ENCODE measurements around the gene CCDC13.

The CCDC13 gene

DNA sequence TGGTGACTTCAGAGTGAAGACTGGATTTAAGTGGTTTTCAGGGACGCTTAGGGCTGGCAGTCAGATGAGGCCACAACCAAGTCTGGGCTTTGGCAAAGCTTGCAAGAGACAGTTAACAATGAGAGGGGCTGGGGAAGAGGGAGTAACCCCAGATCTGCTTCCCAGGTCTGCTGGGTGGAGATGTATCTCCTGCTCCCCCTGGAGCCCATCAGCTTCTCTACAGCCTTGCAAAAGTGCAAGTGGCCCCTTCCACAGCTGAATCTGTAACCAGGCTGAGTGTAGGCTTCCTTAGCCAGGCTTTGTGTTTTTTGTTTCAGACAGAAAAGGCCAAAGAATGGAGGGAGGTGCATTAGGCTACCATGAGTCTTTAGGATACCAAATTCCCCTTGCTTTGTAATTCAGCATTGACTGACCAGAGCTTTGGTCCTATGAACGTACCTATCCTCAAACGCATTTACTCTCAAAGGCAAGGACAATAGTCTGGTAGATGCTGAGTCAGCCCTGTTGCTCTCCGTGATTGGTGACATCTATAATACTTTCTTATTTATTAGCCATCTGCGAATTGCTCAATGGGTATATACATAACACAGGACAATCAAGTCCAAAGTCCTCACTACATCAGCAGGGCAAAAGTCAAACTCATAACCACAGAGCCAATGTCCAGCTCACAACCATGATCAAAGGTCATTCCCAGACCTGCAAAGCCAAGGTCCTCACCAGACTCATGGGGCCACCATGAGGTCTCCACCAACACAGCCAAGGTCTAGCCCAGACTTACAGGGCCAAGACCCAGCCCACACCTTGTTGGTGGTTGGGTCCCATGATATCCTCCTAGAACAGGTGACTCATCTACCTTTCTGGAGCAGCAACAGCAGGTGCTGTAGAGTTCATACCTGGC is 17.1 kb downstream of the CCDC13 start:
- no peak overlapping the region for H3K4me3 Mint-ChIP-seq
- H3K36me3 Mint-ChIP-seq (ENCODE audit: insufficient read depth): no peaks in the 10 kb centered on the region
- H3K27ac Mint-ChIP-seq: no peak overlapping the region
- DNase-seq (no peak), ATAC-seq (replicated peaks) (no peak)
- no peaks in the 10 kb centered on the region for H3K9me3 Mint-ChIP-seq
- H3K4me1 Mint-ChIP-seq (ENCODE audit: low read depth in 2 of 2): no peaks in the 10 kb centered on the region
- peaks cover 9 to 15% of the 10 kb centered on the region in 2 donors for H3K27me3 Mint-ChIP-seq

DNA sequence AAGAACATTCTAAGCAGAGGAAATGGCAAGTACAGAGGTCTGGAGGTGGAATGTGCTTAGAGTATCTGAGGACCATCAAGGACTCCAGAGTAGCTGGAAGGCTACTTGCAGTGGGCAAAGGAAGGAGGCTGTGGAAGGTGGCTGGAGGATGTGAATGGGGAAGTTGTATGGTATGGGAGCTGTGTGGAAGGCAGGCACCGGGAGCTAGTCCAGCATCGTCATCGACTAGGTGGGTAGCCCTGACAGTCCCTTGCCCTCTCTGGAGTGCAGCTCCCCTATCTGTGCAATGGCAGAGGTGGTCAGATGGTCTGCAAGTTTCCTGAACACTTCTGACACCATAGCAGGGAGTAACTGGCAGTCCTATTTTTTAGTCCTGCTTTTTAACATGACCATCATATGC is 19.3 kb downstream of the CCDC13 start:
- no peak overlapping the region for H3K27ac Mint-ChIP-seq
- H3K27me3 Mint-ChIP-seq: peaks cover 7 to 10% of the 10 kb centered on the region in 2 donors
- H3K36me3 Mint-ChIP-seq (ENCODE audit: insufficient read depth): peaks cover 3% of the 10 kb centered on the region
- H3K9me3 Mint-ChIP-seq: no peaks in the 10 kb centered on the region
- DNase-seq (no peak), ATAC-seq (replicated peaks) (no peak)
- no peak overlapping the region for H3K4me3 Mint-ChIP-seq
- no peaks in the 10 kb centered on the region for H3K4me1 Mint-ChIP-seq (ENCODE audit: low read depth in 2 of 2)

DNA sequence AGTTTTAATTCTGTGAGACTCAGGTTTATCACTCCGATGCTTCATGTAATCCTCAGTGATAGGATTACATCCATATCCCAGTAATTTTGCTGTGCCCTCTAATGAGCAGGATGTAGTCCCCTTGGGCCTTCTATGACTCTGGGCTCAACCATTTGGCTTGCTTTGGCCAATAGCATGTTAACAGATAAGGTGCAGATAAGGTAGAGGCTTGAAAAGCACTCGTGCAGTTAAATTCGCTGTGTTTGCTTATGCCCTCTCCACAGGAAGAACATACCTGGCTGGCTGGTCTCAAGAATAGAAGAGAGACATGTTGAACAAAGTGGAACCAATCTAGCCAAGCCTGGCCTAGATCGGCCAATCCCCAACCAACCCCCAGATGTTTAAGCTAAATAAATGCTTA is 20.1 kb downstream of the CCDC13 start:
- no peak for ATAC-seq (replicated peaks)
- H3K9me3 Mint-ChIP-seq: no peaks in the 10 kb centered on the region
- H3K36me3 Mint-ChIP-seq (ENCODE audit: insufficient read depth): peaks cover 3% of the 10 kb centered on the region
- H3K27me3 Mint-ChIP-seq: peaks cover 0 to 2% of the 10 kb centered on the region in 2 donors
- no peak for DNase-seq
- H3K27ac Mint-ChIP-seq: no peak overlapping the region
- peaks cover 4 to 5% of the 10 kb centered on the region in 2 donors for H3K4me1 Mint-ChIP-seq (ENCODE audit: low read depth in 2 of 2)
- H3K4me3 Mint-ChIP-seq: no peak overlapping the region

DNA sequence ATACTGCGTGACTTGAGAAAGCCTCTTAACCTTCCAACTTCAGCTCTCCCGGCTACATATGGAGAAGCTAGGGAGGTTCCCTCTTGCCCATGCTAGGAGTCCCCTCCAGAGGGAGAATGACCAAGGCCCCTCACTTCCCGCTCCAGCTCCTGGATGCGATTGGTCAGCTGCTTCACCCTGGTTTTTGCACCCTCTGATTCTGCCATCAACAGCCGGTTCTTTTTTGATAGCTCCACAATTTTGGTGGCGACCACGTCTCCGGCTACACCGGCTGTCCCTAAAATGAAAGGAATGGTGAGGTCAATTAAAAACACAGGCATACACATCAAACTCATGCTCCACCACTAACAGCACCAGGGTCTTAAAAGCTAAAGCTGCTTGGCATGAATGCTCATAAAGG is 20.6 kb downstream of the CCDC13 start:
- Mint-ChIP-seq H3K4me1 (ENCODE audit: low read depth in 2 of 2) (peaks cover 6 to 9% of the 10 kb centered on the region in 2 donors), H3K4me3 (no peak overlapping the region), H3K27ac (no peak overlapping the region), H3K27me3 (no peaks in the 10 kb centered on the region), H3K9me3 (no peaks in the 10 kb centered on the region), H3K36me3 (ENCODE audit: insufficient read depth) (peaks cover 3% of the 10 kb centered on the region)
- no peak for DNase-seq
- no peak for ATAC-seq (replicated peaks)

DNA sequence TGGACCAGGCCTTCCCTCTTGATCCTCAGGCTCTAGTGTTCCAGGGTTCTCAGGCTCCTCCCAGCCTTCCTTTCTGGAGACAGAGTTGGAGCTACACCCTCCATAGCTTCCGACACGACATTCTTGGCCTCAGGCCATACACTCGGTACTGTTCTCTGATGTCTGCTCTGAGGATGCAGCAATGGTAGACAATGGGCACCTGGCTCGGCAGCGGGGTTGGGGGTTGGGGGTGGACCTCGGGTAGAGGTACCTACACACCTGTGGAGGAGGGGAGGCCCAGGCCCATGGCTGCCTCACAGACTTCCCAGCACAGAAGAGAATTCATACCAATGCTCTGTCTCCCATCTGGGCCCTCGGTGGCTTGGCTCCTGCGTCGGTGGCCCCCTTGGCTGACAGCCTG is 21.4 kb downstream of the CCDC13 start:
- peaks cover 6 to 11% of the 10 kb centered on the region in 2 donors for H3K4me1 Mint-ChIP-seq (ENCODE audit: low read depth in 2 of 2)
- no peak overlapping the region for H3K27ac Mint-ChIP-seq
- no peaks in the 10 kb centered on the region for H3K9me3 Mint-ChIP-seq
- DNase-seq (no peak), ATAC-seq (replicated peaks) (no peak)
- no peaks in the 10 kb centered on the region for H3K27me3 Mint-ChIP-seq
- no peak overlapping the region for H3K4me3 Mint-ChIP-seq
- H3K36me3 Mint-ChIP-seq (ENCODE audit: insufficient read depth): peaks cover 3% of the 10 kb centered on the region

DNA sequence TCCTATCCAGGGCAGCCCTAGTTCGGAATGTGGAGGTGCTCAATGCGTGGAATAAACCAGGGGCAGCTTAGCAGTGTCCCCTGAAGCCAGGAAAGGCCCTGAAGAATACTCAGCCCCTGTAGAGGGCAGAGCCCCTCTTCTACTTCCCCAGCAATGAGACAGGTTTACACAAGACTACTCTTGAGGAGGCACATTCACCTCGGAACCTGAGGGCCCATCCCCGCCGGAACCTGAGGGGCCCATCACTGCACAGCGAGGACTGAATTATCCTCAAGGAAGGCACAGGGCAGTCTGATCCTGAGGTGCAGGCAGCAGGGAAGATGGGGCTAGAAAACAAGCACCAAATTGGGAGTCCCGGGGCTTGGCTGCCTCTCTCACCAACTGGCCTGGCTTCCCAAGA is 22.2 kb downstream of the CCDC13 start:
- ATAC-seq (replicated peaks): no peak
- DNase-seq: no peak
- H3K36me3 Mint-ChIP-seq (ENCODE audit: insufficient read depth): peaks cover 3% of the 10 kb centered on the region
- no peak overlapping the region for H3K4me3 Mint-ChIP-seq
- H3K27ac Mint-ChIP-seq: no peak overlapping the region
- H3K4me1 Mint-ChIP-seq (ENCODE audit: low read depth in 2 of 2): peaks cover 6 to 11% of the 10 kb centered on the region in 2 donors
- no peaks in the 10 kb centered on the region for H3K9me3 Mint-ChIP-seq
- no peaks in the 10 kb centered on the region for H3K27me3 Mint-ChIP-seq

DNA sequence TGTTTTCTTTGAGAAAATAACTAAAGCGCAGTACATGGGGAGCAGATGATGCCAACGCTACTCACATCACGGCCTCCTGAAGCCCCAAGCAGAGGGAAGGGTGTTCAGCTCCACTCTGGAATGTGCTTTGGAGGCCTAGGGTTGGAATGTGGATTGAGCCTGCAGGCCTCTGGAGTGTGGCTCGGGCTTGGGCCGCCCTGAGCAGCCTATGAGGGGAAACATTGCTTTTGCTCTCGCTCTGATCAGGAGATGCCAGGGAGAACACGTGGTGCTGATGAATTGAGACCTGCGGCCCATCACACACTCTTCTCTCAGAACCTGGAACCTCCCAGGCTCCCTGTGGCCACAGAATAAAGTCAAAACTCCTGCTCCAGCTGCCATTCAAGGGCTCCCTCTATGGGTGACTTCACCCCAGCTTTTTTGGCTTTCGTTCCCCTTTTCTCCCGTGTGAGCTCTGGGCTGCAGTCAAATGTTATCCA is 23.3 kb downstream of the CCDC13 start:
- Mint-ChIP-seq H3K36me3 (ENCODE audit: insufficient read depth) (peaks cover 3% of the 10 kb centered on the region), H3K27ac (no peak overlapping the region), H3K27me3 (no peaks in the 10 kb centered on the region), H3K4me1 (ENCODE audit: low read depth in 2 of 2) (peaks cover 6 to 11% of the 10 kb centered on the region in 2 donors), H3K4me3 (no peak overlapping the region), H3K9me3 (no peaks in the 10 kb centered on the region)
- ATAC-seq (replicated peaks): no peak
- no peak for DNase-seq

DNA sequence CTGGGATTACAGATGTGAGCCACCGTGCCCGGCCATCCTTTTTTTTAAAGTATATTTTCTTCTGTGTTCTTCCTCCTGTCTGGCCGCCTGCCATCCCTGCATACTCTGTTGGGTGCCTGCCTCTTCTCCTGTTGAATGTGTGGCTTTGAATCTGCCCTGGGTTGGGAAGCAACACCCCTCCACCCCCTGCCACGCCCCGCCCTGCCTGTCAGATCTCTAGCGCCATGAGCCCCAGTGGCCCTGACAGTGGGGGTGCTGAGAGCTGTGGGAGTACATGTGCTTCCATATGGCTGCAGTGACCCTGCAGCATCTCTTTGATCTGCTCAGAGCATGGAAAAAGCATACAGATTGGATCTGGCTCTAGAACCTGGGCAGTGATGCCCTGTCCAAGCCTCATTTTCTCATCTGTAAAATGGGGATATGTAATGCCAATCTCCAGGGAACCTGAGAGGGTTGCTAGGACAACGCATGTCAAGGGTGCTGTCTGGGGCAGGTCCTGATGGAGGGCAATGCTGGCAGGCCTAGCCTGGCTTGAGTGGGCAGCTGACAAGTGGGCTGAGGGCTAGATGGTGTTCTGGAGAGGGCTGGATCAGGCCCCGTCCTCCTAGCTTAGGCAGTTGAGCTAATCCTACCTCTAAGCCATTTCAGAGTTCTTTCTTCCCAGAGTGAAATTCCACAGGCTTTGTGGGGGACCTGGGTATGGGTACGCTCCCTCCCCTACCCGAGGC is 23.9 kb downstream of the CCDC13 start:
- no peak overlapping the region for H3K4me3 Mint-ChIP-seq
- H3K9me3 Mint-ChIP-seq: no peaks in the 10 kb centered on the region
- no peak for DNase-seq
- peak overlapping the region in 1 of 2 donors; percentile 54 for H3K27ac Mint-ChIP-seq
- H3K4me1 Mint-ChIP-seq (ENCODE audit: low read depth in 2 of 2): peaks cover 6 to 11% of the 10 kb centered on the region in 2 donors
- H3K36me3 Mint-ChIP-seq (ENCODE audit: insufficient read depth): peaks cover 3% of the 10 kb centered on the region
- H3K27me3 Mint-ChIP-seq: no peaks in the 10 kb centered on the region
- ATAC-seq (replicated peaks): no peak

DNA sequence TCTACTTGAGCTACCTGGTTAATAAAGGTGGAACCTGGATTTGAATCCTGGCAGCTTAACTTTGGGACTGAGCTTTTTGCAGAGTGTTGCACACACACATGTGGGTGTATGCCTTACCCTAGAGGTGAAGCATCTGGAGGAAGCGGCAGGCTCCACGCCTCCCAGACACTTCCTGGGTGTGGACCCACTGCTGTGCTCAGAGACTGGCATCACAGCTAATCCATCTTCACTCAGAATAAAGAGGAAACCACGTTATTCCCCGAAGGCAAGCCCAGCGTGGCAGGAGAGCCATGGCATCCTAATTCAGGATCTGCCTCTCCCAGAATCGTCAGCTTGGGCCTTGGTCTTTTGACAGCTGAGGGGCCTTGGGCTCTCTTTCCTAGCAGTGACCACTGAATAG is 25.5 kb downstream of the CCDC13 start:
- H3K36me3 Mint-ChIP-seq (ENCODE audit: insufficient read depth): peaks cover 3% of the 10 kb centered on the region
- H3K4me1 Mint-ChIP-seq (ENCODE audit: low read depth in 2 of 2): peaks cover 6 to 11% of the 10 kb centered on the region in 2 donors
- no peaks in the 10 kb centered on the region for H3K9me3 Mint-ChIP-seq
- ATAC-seq (replicated peaks): peak; percentile 51
- no peaks in the 10 kb centered on the region for H3K27me3 Mint-ChIP-seq
- no peak for DNase-seq
- no peak overlapping the region for H3K4me3 Mint-ChIP-seq
- peak overlapping the region in 1 of 2 donors; percentile 79 for H3K27ac Mint-ChIP-seq

DNA sequence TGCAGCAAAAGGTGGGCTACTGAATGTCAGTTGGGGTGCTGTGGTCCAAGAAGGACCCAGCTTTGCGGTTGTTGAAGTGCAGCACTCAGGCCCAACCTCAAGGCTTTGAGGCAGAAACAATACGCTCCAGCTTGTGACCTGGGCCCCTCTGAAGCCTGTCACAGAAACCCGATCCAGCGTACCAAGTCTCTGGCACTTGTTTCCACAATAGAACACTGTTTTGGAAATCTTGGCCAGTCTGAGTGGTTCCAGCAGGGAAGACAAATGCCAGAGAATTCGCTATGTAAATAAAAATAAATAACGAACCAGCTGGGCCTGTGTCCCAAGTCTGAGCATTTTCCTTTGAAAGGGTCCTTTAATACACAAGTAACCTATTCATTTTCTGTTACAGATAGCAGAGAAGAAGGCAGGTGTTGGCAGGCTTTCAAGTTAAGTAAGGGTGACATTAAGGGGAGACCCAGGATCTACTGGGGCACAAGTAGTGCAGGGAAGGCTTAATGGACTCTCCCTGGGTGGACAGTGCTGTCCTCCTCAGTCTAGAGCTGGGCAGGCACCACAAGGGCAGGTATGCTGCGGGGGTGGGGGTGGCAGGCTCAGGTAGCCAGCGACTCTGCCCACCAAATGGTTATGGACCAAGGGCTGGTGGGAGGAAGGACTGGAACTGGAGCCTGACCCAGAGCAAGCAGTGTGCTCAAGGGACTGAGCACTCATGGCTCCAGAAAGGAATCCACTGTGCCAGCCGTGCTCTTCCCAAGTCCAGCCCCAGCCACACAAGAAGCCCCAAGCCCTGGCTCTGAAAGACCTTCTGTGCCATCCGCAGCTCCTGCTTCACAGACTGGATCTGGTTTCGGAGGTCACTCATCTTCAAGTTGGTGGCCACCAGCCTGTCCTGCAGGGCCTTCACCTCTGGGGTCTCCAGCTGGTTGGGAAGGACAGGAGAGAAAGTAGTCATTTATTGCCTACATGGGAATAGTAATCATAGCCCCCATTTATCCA is 26.3 kb downstream of the CCDC13 start:
- Mint-ChIP-seq H3K4me3 (no peak overlapping the region), H3K36me3 (ENCODE audit: insufficient read depth) (peaks cover 3% of the 10 kb centered on the region), H3K27ac (no peak overlapping the region), H3K27me3 (no peaks in the 10 kb centered on the region), H3K9me3 (no peaks in the 10 kb centered on the region), H3K4me1 (ENCODE audit: low read depth in 2 of 2) (peaks cover 6 to 11% of the 10 kb centered on the region in 2 donors)
- ATAC-seq (replicated peaks) (no peak), DNase-seq (no peak)

DNA sequence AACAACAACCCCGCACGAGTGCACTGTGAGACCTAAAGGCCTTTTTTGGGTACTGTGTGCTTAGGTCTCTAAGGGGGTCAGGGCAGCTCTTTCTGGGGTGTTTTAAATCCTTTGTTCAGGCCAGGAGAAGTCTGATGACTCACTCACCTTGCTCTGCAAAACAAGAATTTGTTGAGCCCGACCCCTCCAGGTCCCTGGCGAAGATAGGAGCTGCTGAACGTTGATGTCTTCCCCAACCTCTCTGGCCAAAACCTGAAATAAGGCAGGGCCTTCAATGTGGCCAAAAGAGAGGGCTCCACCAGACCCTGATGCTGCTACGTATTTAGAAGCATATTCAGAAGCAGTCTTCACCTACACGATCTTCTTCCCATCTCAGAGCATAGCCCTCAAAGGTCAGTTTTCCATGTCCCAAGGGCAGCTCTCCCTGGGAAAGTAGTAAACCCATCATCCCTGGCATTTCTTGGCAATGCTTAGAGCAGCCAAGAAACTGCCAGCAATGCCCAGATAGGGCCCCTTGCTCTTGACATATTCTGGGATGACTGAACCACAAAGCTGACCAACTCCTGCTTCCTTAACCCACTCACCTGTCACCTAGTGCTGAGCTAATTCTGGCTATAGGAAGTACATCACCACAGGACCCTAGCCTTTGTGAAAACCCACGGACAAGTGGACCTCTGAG is 27.1 kb downstream of the CCDC13 start:
- Mint-ChIP-seq H3K27ac (no peak overlapping the region), H3K9me3 (no peaks in the 10 kb centered on the region), H3K36me3 (ENCODE audit: insufficient read depth) (peaks cover 7% of the 10 kb centered on the region), H3K4me1 (ENCODE audit: low read depth in 2 of 2) (peaks cover 6 to 11% of the 10 kb centered on the region in 2 donors), H3K4me3 (no peak overlapping the region), H3K27me3 (no peaks in the 10 kb centered on the region)
- ATAC-seq (replicated peaks) (no peak), DNase-seq (no peak)

DNA sequence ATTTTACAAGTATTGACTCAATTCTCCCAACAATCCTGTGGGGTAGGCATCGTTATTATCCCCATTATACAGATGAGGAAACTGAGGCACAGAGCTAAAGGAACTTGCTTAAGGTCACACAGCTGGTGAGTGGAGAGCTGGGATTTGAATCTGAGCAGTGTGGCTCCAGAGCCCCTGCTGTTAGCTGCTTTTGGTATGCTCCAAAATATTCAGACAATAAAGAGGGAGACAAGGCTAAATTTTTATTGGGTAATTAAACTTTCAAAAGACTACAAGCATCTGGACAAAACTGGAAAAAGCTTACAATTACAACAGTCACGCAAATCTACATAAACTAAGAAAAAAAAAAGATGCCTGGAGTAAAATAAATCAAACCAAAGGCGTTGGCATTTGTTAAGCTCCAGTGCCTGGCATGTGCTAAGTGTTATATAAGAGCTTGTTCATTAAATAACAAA is 27.7 kb downstream of the CCDC13 start:
- H3K4me3 Mint-ChIP-seq: no peak overlapping the region
- ATAC-seq (replicated peaks) (no peak), DNase-seq (no peak)
- peaks cover 6 to 11% of the 10 kb centered on the region in 2 donors for H3K4me1 Mint-ChIP-seq (ENCODE audit: low read depth in 2 of 2)
- no peaks in the 10 kb centered on the region for H3K9me3 Mint-ChIP-seq
- H3K27me3 Mint-ChIP-seq: no peaks in the 10 kb centered on the region
- peaks cover 6% of the 10 kb centered on the region for H3K36me3 Mint-ChIP-seq (ENCODE audit: insufficient read depth)
- H3K27ac Mint-ChIP-seq: no peak overlapping the region

Measured in effector memory CD8-positive, alpha-beta T cell (primary cell).